ENCODE measurements around the gene SLC17A7. TPM values are rescaled to one million over a fixed set of nuclear protein-coding genes. Genes with fewer than 3 reads are reported as not detected.

Gene SLC17A7
- total and polyA plus RNA-seq, 9 donors, result 0.15 to 2.5 (median 0.19) TPM; not detected in 2

DNA sequence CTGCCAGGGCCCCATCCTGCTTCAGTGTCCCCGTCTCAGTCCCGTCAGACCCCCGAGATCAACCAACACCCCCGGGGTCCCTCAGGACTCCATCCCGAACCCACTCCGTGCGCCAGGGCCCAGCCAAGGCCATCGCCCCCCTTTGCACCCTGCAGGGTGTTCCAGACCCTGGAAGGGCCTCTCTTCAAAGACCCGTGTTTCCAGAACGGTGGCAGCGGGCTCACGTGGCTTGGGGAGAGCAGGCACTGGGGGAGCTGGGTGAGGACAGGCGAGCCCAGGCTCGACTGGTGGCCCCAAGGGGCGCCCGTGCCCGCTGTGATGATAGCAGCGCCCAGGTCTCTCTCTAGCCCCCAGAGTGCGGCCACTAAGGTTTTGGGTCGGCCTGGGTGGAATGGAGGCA lies 51.9 kb downstream of the SLC17A7 start:
- H3K27me3 ChIP-seq, result no peaks in the 10 kb centered on the region
- 85 to 90% (median 87%) methylated on average over 17 to 20 of the region's 20 CpGs for WGBS, 3 donors
- DNase-seq, result no peak
- no peaks in the 10 kb centered on the region for H3K9me3 ChIP-seq
- no peak overlapping the region for H3K4me3 ChIP-seq
- intact Hi-C loops (cut with DNase I), result no loop called here
- no peaks in the 10 kb centered on the region for H3K4me1 ChIP-seq (ENCODE audit: insufficient read depth)
- no peak for TF ChIP-seq POLR2A (IDR thresholded peaks at IDR 0.05)
- TF ChIP-seq EP300 (IDR thresholded peaks at IDR 0.05), result no peak
- no peak for TF ChIP-seq CTCF (IDR thresholded peaks at IDR 0.05)
- no peaks in the 10 kb centered on the region for H3K36me3 ChIP-seq
- no peak overlapping the region for H3K27ac ChIP-seq

DNA sequence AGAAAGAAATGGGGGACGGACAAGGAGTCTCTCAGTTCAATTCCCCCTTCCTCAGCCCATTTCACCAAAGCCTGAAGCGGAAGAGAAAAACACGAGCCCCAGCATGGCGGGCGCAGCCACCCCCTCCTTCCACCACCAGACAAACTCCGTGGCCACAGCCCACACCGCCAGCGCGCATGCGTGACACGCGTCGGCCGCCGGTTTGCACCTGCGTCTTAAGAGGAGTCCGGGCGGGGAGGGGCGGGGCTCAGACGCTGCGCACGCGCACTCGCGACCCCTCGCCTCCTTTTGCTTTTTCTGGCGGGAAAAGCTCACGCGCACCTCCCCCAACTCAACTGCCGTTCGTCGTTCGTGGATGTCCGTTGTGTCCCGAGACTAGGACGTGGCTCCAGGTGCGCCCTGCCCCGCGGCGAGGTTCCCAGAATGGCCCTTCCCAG lies 53.4 kb downstream of the SLC17A7 start, which contains the start of gene KASH5:
TSS of gene KASH5 (plus strand) at position 314 of the 437 bp plus-strand sequence. CDS start 2,635 bp downstream, outside the sequence.
- 38 to 56% (median 50%) methylated on average over 40 of the region's 40 CpGs for WGBS, 3 donors
- TF ChIP-seq EP300 (IDR thresholded peaks at IDR 0.05) (no peak), CTCF (IDR thresholded peaks at IDR 0.05) (no peak), POLR2A (IDR thresholded peaks at IDR 0.05) (no peak)
- Histone ChIP-seq H3K36me3 (no peaks in the 10 kb centered on the region), H3K27me3 (no peaks in the 10 kb centered on the region), H3K4me1 (ENCODE audit: insufficient read depth) (no peaks in the 10 kb centered on the region), H3K4me3 (no peak within 1 kb of the TSS), H3K27ac (no peak within 1 kb of the TSS), H3K9me3 (no peaks in the 10 kb centered on the region)
- peak; percentile 42 to 77 (median 57) for DNase-seq
- intact Hi-C loops (cut with DNase I), result no loop called here

DNA sequence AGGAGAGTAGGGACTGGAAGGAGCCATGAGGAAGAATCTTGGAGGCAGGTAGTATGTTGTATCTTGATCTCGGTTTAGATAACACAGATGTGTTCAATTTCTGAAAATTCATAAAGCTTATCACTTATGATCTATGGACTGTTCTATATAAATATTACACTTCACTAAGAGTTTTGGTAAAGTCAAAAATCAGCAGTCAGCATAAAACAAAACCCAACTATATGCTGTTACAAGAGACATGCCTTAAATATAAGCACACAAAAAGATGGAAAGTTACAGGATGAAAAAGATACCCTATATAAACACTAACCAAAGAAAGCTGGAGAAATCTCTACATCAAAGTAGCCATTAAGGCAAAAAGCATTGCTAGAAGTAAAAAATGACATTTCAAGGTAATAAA lies 57.7 kb downstream of the SLC17A7 start:
- Histone ChIP-seq H3K27ac (no peak overlapping the region), H3K27me3 (no peaks in the 10 kb centered on the region), H3K4me1 (ENCODE audit: insufficient read depth) (no peaks in the 10 kb centered on the region), H3K9me3 (peaks cover 0 to 3% of the 10 kb centered on the region in 2 donors), H3K36me3 (no peaks in the 10 kb centered on the region), H3K4me3 (no peak overlapping the region)
- intact Hi-C loops (cut with DNase I), result no loop called here
- DNase-seq, result no peak
- TF ChIP-seq EP300 (IDR thresholded peaks at IDR 0.05) (no peak), POLR2A (IDR thresholded peaks at IDR 0.05) (no peak), CTCF (IDR thresholded peaks at IDR 0.05) (no peak)
- WGBS, 3 donors, result 0 to 93% (median 47%) methylated on average over 1 of the region's 1 CpG

GRCh38 chr19:49382639-49383038 lies 58.7 kb downstream of the SLC17A7 start:
- intact Hi-C loops (cut with DNase I), result no loop called here
- Histone ChIP-seq H3K27ac (no peak overlapping the region), H3K4me1 (ENCODE audit: insufficient read depth) (no peaks in the 10 kb centered on the region), H3K4me3 (no peak overlapping the region), H3K9me3 (peaks cover 0 to 3% of the 10 kb centered on the region in 2 donors), H3K36me3 (no peaks in the 10 kb centered on the region), H3K27me3 (no peaks in the 10 kb centered on the region)
- no peak for TF ChIP-seq EP300 (IDR thresholded peaks at IDR 0.05)
- TF ChIP-seq CTCF (IDR thresholded peaks at IDR 0.05), result no peak
- no peak for TF ChIP-seq POLR2A (IDR thresholded peaks at IDR 0.05)
- 88 to 92% (median 90%) methylated on average over 5 of the region's 5 CpGs for WGBS, 3 donors
- DNase-seq, result no peak

Data from ovary (tissue), 9 donors.